ENCODE measurements around the gene SMPD1.

The SMPD1 gene

GRCh38 chr11:6389905-6390717 lies at the start of gene SMPD1:
Gene SMPD1, plus strand, starts transcription at chr11:6390474. Its CDS starts 125 bp downstream, at chr11:6390599.
- DNase-seq (ENCODE audit: low read depth in 1 of 2, low spot score in 1 of 2) = peak; percentile 91 to 92

GRCh38 chr11:6345366-6345765 lies 44.9 kb upstream of the SMPD1 start:
- no peak for DNase-seq (ENCODE audit: low read depth in 1 of 2, low spot score in 1 of 2)

- DNase-seq (ENCODE audit: low read depth in 1 of 2, low spot score in 1 of 2) = no peak
Observed at GRCh38 chr11:6350043-6350442, 40.2 kb upstream of the SMPD1 start.

- DNase-seq (ENCODE audit: low read depth in 1 of 2, low spot score in 1 of 2) = no peak
Observed at GRCh38 chr11:6350486-6350885, 39.8 kb upstream of the SMPD1 start.

- no peak for DNase-seq (ENCODE audit: low read depth in 1 of 2, low spot score in 1 of 2)
Observed at GRCh38 chr11:6351782-6352382, 38.4 kb upstream of the SMPD1 start.

- peak; percentile 17 to 19 for DNase-seq (ENCODE audit: low read depth in 1 of 2, low spot score in 1 of 2)
Observed at GRCh38 chr11:6353367-6353987, 36.8 kb upstream of the SMPD1 start.

GRCh38 chr11:6354651-6355485 lies 35.4 kb upstream of the SMPD1 start:
- DNase-seq (ENCODE audit: low read depth in 1 of 2, low spot score in 1 of 2) = no peak

- DNase-seq (ENCODE audit: low read depth in 1 of 2, low spot score in 1 of 2) = no peak
Observed at GRCh38 chr11:6356503-6357055, 33.7 kb upstream of the SMPD1 start.

- no peak for DNase-seq (ENCODE audit: low read depth in 1 of 2, low spot score in 1 of 2)
Observed at GRCh38 chr11:6357222-6357621, 33.1 kb upstream of the SMPD1 start.

- no peak for DNase-seq (ENCODE audit: low read depth in 1 of 2, low spot score in 1 of 2)
Observed at GRCh38 chr11:6360183-6360582, 30.1 kb upstream of the SMPD1 start.

- DNase-seq (ENCODE audit: low read depth in 1 of 2, low spot score in 1 of 2) = no peak
Observed at GRCh38 chr11:6362185-6362872, 27.9 kb upstream of the SMPD1 start.

GRCh38 chr11:6362873-6363678 lies 27.2 kb upstream of the SMPD1 start:
- peak; percentile 19 to 50 for DNase-seq (ENCODE audit: low read depth in 1 of 2, low spot score in 1 of 2)

- DNase-seq (ENCODE audit: low read depth in 1 of 2, low spot score in 1 of 2) = no peak
Observed at GRCh38 chr11:6365659-6366058, 24.6 kb upstream of the SMPD1 start.

- no peak for DNase-seq (ENCODE audit: low read depth in 1 of 2, low spot score in 1 of 2)
Observed at GRCh38 chr11:6371825-6372224, 18.4 kb upstream of the SMPD1 start.

- no peak for DNase-seq (ENCODE audit: low read depth in 1 of 2, low spot score in 1 of 2)
Observed at GRCh38 chr11:6377902-6378639, 12.2 kb upstream of the SMPD1 start.

- DNase-seq (ENCODE audit: low read depth in 1 of 2, low spot score in 1 of 2) = no peak
Observed at GRCh38 chr11:6378640-6378989, 11.7 kb upstream of the SMPD1 start.

- no peak for DNase-seq (ENCODE audit: low read depth in 1 of 2, low spot score in 1 of 2)
Observed at GRCh38 chr11:6385046-6385777, 5.1 kb upstream of the SMPD1 start.

GRCh38 chr11:6387811-6388599 lies 2.3 kb upstream of the SMPD1 start:
- no peak for DNase-seq (ENCODE audit: low read depth in 1 of 2, low spot score in 1 of 2)

Data from stimulated activated CD4-positive, alpha-beta T cell treated with anti-CD3 and anti-CD28 coated beads, Interleukin-15, amount 100 ng/mL, for 1 hour (primary cell).